HG03103 (cell line): ENCODE results near the gene CRACR2A.

Experiments
- ATAC-seq: cut with Tn5 transposase; IDR thresholded peaks from one replicate; pipeline ENCODE4 v1.9.1; 2021; ENCODE audit warnings: low read depth; ENCODE audit not compliant: unreplicated experiment

Gene CRACR2A

DNA sequence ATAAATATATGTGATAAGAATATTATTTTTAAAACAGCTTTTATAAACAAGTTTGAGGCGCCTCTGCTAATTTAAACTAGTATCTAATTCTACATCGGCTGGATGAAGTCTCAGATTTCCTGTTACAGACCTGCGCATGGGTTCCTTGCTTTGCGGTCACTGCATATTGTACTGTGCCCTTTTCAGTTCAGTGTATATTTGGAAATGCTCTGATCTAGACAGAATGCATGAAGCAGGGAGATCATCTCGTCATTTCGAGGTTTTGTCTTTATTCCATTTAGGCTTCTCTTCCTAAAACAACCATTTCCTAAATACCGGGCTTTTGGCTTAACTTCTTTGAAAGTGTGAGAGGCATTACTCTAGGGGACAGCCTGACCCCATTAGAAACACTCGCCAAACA lies 25.6 kb downstream of the CRACR2A start:
- no peak for ATAC-seq

DNA sequence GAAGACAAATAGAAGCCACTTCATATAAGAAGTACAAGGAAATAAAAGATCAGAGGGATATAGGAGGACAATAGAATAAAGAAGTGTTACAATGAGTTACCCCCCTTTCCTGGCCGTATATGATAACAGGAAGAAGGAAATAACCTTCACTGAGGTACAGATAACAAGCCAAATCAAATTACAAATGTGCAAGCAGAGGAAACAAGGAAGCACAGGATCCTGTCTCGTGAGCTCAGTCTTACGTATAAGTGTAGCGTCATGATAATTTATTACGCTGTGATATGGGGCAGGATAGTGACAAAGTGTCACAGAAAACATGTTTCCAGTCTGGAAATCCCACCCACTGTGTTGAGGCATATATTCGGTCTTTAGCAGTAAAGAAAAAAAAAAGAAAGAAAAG lies 26.5 kb downstream of the CRACR2A start:
- ATAC-seq: no peak

DNA sequence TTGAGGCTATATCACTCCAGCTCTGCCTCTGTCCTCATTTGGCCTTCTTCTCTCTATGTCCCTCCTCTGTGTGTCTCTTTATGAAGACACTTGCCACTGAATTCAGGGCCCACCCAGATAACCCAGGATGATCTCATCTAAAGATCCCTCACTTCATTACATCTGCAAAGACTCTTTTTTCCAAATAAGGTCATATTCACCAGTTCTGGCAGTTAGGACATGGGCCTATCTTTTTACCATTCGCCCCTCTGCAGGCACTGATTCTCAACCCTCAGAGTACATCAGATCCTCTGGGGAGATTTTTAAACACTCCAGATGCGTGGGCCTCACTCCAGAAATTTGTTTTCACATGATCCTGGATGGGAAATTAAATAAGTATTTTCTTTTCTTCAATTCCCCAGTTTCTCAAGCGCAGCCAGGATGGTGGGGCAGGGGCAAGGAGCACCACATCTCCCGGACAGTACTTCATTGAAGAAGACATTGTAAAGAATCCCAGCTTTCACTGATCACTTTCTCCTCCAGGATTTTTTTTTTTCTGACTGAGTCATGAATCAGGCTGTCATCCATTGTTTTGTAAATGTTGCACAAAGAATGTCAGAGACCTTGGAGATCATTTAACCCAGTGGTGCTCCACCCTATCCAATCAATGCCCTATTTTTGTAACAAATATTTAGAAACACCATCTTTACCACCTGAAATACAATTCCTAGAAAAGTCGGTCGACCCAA lies 27.4 kb downstream of the CRACR2A start:
- ATAC-seq: no peak

DNA sequence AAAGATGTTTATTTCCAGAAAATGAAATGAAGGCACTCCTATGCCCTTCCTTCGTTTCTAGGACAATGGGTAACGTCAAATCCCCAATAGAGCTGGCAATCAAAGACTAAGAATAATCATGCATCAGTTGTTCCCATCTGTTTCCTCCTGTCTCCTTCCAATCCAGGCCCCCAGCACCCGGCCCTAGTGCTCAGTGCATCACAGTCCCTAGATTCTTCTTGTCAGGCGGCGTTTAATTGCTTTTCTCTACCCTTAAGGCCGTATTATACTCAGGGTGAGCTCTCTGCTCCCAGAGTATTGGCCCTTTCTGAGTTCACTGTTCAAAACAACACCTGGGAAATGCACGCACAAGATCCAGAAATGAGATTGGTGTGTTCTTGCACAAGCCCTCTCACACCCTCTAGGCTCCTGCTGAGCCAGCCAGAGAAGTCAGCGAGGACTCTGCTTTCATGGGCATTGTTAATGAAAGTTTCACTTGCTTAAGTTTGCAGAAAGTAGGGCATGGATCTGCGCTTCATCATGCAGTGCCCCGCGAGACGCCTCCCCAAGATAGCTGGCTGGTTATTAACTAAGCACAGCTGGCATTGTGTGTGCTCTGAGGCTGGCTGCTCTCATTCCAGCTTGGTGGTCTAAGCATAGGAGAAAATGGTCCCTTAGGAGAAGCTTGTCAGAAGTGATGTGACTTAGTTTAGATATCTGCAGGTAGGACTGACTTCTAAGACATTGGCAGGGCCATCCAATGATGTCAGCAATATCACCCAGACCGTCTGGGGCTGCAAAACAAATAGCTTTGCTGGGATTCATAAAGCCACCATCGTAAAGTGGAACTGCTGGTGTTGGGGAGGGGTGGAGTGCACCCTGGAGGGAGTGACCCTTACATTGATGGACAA lies 28.7 kb downstream of the CRACR2A start:
- ATAC-seq: no peak

DNA sequence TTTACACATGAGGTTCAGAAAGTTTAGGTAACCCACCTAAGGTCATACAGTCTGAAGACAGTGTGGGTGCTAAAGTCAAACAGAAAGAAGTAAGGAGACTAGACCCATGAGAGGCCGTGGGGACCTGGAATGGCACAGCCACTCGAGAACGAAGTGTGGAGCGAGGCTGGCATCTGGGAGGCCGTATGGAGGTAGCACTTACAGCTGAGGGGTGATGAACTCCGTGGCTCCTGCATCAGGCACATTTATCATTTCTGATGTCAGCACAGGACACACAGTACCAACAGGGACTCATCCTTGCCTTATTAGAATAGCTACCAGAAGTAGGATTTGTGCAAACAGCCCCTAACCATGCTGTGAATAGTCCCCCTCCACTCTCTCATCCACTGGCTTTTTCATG lies 30.5 kb downstream of the CRACR2A start:
- ATAC-seq: no peak

DNA sequence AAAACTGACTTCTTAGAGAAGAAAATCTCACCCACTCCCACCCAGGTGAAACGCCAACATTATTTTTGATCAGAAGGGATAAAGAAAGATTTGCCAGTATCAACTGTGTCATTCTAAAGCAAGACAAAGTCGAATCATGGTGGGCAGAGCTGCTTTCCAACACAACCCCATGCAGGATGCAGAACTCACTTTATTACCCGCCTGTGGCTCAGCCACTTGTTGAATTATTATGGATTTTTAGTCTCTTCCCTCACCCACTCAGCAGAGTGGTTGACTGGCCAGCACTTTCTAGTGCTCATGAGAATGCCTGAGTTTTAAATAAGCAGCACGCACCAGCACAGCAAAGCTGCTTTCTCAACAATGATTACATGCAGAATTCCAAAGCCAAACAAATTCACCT lies 32.1 kb downstream of the CRACR2A start:
- ATAC-seq: no peak

DNA sequence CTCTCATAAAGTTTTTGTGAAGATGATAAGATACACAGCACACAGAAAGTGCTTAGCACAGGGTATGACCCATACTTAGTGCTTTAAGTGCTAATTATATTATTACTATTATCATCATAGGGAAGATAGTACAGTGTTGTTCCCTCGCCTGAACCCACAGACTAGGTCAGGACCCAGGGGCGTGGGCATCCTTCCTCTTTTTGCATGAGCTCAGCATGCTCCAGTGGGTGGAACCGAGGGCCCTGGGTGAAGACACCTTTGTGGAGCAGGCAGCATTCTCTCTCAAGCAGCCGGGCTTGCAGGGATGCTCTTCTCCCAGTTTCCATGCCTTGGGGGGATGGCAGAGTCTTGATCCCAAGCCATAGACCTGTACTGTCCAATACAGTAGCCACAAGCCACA lies 34.8 kb downstream of the CRACR2A start:
- ATAC-seq: no peak

DNA sequence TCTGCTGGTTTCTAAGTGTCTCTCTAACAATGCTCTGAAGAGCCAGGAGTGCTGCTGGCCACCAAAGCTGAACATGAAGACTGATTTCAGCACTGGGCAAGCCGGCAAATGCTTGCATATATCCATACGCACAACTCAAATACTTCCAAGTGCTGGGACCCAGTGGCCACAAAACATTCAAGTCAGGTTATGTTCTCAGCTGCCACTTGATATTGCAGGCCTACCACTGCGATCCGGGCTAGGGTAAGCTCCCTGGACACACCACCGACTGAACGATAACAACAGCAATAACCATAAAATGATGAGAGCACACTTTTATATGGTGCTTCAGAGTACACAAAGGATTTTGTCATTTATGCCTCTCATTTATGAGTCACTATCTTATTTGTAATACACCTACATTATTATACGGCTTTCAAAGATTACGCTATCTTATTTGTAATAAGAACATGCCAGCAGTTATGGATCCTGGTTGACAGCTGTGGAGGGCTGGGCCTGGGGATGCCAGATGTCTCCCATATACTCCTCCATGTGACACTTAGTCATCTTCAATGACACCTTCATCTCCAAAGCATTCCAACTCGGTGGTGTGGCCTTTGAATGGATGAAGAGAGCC lies 35.5 kb downstream of the CRACR2A start:
- no peak for ATAC-seq

DNA sequence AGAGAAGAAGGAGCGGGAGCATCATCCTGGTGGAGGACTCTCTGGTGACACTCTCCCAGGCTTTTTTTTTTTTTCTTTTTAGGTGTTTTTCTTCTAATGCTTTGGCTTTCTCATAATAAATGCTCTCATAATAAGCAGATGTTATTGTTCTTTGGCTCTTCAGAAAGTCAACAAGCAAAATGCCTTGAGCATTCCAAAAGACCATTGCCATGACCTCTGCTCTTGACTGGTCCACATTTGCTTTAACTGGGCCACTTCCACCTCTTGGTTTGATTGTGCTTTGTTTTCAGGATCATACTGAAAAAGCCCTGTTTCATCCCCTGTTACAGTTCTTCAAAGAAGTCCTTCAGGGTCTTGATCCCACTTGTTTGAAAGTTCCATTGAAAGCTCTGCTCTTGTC lies 36.9 kb downstream of the CRACR2A start:
- ATAC-seq: no peak

DNA sequence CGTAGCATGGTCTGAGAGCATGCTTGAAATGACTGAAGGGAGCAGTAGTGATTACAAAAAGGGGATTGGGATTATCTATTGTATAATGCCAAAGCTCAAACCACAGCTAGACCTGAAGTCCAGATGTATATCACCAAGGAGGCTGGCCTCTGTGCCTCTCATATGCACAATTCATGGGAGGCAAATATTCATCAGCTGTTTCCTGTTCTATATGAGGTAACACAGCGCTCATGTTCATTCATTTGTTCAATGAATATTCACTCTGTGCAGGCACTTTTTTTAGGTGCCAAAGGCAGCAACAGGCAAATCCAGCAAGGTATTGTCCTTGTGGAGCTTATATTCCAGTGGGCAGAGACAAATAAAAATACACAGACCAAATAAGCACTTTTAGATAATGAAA lies 39.0 kb downstream of the CRACR2A start:
- no peak for ATAC-seq

DNA sequence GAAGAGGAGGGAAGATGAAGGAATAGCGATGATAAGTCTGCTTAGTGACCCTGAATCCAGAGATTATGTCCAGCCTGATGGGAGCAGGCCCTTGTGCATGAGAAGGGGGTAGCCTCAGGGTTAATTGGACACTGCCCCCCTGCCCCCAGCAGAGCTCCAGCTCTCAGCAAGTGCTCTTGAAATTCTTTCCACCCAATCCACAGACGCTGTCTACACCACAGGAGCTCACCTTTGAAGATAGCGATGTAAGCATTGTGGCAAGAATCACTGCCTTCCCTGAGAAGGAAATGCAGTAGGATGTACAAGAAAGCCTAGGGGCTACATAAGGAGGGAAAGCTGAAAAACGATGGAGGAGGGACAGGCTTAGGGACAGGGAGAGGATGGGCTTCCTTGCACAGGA lies 39.4 kb downstream of the CRACR2A start:
- ATAC-seq: no peak

DNA sequence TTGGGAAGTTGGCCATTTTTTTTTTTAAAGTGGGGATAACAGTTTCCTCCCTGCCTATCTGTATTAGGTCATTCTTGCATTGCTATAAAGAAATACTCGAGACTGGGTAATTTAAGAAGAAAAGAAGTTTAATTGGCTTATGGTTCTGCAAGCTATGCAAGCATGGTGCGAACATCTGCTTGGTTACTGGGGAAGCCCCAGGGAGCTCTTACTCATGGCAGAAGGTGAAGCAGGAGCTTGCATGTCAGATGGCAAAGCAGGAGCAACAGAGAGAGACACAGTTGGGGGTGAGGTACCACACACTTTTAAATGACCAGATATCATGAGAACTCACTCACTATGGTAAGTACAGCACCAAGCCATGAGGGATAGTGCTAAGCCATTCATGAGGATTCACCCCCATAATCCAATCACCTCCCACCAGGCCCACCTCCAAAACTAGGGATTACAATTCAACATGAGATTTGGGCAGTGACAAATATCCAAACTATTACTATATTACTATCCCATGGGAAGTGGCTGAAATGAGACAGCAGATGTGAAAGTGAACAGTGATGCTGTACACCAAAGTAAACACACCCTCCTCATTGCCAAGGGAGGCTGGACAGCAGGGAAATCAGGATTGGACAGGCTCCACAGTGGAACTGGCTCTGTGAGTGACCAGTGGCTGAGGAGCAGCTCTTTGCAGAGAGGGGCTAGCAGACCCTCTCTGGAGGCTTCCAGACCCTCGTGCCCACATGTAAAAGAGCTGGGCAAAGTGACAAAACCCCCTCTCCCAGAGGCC lies 40.5 kb downstream of the CRACR2A start:
- ATAC-seq: no peak

DNA sequence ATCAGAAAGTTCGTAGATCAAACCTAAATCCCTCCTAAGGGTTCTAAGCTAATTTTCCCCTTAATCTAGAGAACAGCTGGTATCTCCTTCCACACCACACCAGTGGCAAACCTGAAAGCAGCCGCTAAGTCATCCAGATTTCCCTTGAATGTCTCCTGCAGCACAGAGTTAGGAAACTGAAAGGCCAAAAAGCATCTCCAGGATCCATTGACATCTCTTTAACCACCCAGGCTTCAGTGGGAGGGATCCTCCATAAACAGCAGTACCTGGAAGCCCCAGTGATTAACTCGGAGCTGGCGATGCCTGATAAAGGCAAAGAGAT lies 47.6 kb downstream of the CRACR2A start:
- no peak for ATAC-seq

DNA sequence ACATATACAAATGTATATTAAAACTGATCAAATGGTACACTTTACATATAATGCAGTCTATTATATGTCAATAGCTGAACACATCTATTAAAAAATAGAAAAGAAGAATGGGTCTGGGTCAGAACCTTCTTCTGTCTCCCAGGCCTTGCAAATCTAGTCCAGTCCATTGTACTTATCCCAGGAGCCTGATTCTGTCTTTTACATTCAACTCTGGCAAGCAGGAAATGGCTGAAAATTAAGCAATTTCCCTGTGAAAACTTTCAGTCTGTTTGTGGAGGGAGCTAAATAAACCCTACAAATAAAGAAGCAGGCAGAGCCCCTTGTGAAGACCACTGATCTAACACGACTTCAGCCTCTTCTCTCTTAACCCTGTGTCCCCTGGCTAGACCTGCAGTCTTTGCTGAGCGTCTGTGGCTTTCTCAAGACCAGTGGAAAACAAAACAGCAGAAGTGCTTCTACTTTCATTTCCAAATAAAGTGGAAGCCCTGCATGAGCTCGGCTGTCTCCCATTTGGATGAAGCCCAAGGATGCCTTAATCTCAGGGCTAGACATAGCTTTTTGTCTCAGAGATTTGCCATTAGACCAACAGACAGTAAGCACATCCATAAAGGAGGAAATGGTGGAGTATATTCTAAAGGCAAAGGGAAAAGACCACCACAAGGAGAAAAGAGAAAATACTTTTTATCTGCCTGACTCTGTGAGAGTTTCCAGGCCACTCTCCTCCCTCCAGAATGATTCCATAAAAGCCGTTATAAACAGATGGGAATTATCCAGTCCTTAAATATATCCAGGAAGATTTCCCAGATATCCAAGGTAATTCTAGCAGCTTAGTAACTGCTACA lies 48.2 kb downstream of the CRACR2A start:
- ATAC-seq: no peak

DNA sequence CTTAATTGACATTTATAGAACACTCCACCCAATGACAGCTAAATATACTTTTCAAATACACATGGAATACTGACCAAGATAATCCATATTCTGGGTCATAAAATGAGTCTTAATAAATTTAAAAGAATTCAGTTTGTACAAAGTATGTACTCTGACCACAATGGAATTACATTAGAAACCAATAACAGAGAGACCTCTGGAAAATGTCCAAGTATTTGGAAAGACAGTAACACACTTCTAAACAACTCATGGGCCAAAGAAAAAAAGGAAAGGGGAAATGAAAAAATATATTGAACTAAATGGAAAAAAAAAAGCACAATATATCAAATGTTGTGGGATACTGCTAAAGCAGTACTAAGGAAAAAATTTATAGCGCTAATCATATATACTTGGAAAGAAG lies 52.0 kb downstream of the CRACR2A start:
- no peak for ATAC-seq

DNA sequence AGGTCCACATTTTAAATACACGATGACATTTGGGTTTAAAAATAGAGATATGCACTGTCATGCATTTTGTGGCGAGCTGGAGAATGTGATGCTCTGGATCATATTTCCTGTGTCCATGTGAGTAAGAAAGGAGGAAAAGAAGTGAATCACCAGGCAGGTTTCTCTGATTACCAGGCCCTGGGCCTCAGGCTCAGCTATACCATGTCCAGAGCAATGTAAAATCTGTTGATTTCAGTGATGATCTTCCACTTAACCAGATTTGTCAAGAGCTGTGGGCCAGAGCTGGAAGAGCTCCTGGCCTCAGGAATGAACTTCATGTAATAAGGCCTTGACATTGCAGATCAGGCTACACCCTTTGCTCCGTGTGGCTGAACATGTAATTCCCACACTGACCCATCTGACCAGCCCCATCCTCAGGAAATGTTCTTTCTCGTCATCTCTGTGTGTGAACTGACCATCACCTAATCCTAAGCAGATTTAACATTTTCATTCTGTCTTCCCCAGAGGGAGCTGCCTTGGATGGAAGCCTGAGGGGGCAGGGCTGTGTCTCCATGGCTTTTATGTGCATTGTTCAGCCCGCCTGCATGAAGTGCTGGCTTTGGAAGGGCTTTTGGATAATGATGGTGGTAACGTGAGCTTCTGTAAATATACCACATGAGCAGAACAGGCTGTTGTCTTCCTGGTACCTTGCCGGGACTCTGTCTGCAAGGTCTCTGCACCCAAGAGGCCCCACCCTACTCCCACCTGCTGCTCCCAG lies 54.5 kb downstream of the CRACR2A start:
- no peak for ATAC-seq

DNA sequence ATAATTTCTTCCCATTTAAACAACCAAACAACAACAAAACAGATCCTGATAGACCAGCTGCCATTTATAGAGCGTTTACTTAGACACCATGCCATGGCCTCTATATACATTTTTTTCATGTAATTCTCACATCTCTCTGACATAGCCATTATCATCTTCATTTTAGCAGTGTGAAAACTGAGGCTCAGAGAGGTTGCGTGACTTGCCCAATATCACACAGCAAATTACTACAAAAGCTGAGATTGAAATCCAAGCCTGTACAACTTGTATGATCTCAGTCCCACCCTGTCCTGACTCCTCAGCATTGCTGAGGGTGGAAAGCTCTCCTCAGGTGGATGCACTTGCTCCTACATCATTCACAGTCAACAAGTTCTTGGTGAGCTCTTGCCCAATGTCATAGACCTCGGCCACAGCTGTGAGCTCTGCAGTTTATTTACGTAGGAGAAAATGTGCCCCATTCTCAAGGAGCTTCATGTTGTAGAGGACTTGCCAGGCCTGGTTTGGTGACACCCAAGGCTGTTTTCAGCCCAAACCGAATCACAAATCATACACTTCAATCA lies 55.5 kb downstream of the CRACR2A start:
- ATAC-seq: no peak

DNA sequence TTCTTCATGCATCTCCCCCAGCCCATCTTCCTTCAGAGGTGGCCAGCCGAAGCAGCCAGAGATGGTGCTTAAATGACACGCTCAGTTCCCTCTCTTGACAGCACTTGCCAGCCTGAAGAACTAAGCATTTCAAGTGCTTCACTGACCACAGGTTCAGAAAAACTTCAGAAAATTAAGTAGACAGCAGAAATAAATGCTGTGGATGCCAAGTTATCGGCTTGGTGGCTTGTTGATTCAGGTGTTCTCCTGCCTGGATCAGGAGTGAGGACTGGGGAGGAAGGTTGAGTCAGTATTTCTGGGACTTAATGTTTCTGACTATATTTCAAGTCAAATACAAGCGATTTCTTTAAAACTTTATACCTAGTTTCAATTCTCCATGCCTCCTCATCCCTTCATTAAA lies 58.2 kb downstream of the CRACR2A start:
- ATAC-seq: no peak
